ENCODE measurements around the gene DOK6.

DOK6 gene

GRCh38 chr18:69717586-69717985 lies 316.9 kb downstream of the DOK6 start:
- DNase-seq (ENCODE audit: low read depth) = no peak
- H3K4me3 ChIP-seq (ENCODE audit: low read depth, low read length) = no peak overlapping the region
- TF ChIP-seq, protein P1, sequence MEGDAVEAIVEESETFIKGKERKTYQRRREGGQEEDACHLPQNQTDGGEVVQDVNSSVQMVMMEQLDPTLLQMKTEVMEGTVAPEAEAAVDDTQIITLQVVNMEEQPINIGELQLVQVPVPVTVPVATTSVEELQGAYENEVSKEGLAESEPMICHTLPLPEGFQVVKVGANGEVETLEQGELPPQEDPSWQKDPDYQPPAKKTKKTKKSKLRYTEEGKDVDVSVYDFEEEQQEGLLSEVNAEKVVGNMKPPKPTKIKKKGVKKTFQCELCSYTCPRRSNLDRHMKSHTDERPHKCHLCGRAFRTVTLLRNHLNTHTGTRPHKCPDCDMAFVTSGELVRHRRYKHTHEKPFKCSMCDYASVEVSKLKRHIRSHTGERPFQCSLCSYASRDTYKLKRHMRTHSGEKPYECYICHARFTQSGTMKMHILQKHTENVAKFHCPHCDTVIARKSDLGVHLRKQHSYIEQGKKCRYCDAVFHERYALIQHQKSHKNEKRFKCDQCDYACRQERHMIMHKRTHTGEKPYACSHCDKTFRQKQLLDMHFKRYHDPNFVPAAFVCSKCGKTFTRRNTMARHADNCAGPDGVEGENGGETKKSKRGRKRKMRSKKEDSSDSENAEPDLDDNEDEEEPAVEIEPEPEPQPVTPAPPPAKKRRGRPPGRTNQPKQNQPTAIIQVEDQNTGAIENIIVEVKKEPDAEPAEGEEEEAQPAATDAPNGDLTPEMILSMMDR (conservative IDR thresholded peaks at IDR 0.05; ENCODE audit: low read depth, low read length) = no peak

GRCh38 chr18:69718912-69719547 lies 318.3 kb downstream of the DOK6 start:
- no peak overlapping the region for H3K4me3 ChIP-seq (ENCODE audit: low read depth, low read length)
- DNase-seq (ENCODE audit: low read depth) = no peak
- TF ChIP-seq, protein P1 (conservative IDR thresholded peaks at IDR 0.05; ENCODE audit: low read depth, low read length) = no peak

- TF ChIP-seq, protein P1 (conservative IDR thresholded peaks at IDR 0.05; ENCODE audit: low read depth, low read length) = no peak
- no peak for DNase-seq (ENCODE audit: low read depth)
Measured at GRCh38 chr18:69720422-69720821, 319.7 kb downstream of the DOK6 start.

DNA sequence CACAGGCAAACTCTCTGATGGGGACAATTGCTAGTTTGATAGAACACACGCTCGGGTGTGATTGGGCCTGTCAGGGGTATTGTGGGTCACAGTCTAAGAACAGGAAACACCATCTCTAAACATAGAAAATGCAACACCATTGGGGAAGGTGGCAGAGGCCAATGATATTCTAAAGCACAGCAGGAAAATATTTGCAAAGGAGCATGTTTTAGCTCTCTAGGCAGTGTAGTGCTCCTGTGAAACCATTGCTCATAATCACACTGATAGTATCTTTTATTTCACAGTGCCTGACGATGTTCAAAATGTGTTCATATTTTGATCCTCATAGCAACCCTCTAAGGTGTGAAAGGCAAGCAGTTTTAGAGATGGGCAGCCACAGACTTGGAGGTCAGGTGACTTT lies 322.7 kb downstream of the DOK6 start:
- no peak for DNase-seq (ENCODE audit: low read depth)
- H3K4me3 ChIP-seq (ENCODE audit: low read depth, low read length) = no peak overlapping the region
- TF ChIP-seq, protein P1 (conservative IDR thresholded peaks at IDR 0.05; ENCODE audit: low read depth, low read length) = no peak

More at GRCh38 chr18:69720422-69720821, 319.7 kb downstream of the DOK6 start:
- no peak overlapping the region for H3K4me3 ChIP-seq (ENCODE audit: low read depth, low read length)

DNA sequence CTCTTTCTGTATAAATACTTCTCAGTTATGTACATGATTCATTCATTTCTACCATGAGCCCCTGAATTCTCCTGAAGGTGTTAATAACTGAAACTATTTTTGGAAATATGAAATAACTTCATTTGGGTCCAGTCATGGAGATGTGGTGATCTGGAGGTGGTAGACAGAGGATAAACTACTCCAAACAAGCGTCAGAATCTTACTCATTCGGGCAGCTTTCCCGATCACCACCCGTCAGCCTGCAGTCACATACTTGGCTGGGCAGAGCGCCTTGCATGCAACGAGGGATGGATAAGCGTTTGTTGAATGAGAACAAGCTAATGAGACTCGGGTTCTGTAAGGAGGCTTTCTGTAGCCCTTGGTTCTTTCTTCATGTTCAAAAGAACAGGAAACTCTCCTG lies 324.3 kb downstream of the DOK6 start:
- TF ChIP-seq, protein P1 (conservative IDR thresholded peaks at IDR 0.05; ENCODE audit: low read depth, low read length) = no peak
- DNase-seq (ENCODE audit: low read depth) = no peak
- no peak overlapping the region for H3K4me3 ChIP-seq (ENCODE audit: low read depth, low read length)

DNA sequence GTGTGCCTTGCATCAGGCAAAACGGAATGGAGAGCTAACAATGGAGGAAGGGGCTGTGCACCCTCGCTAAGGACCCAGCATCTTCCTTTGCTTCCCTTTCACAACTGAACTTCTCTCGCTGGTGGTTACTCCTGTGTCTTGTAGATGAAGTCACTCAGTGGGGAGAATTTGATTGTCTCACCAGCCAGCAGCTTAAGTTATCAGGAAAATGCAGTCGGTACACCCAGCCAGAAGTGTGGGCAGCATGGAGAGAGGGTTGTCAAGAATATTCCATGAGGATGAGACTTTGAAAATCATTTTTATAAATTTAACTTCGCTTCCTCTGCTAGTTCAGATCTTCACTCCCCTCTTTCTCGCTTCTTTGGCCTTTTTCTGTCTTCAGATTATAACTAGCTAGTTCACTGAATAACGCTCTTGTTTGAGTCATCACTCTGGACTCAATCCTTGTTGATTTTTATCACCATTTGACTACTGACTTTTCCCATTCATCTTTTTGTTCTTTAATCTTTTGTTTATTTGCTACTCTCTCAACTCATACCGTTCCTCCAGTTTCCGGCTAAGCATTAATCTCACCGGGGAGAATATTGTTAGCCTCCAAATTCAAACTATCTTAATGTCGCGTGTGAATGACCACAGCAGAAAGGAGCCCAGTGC lies 325.3 kb downstream of the DOK6 start:
- TF ChIP-seq, protein P1 (conservative IDR thresholded peaks at IDR 0.05; ENCODE audit: low read depth, low read length) = no peak
- no peak for DNase-seq (ENCODE audit: low read depth)
- no peak overlapping the region for H3K4me3 ChIP-seq (ENCODE audit: low read depth, low read length)
